Natural killer cell (primary cell): ENCODE measurements around the gene MVK. TPM values are rescaled to one million over a fixed set of nuclear protein-coding genes. Genes with fewer than 3 reads are reported as not detected.

Experiments
- ATAC-seq, 3 donors: fragments of 150-1000 bp in 2 of 3; fragments of 200-7000 bp in 1 of 3; cut with Tn5 transposase; 1 replicate in 1 of 3; 2 replicates in 2 of 3; pipeline ENCODE4 v1.10.0; 2021; ENCODE audit warnings: mild to moderate bottlenecking in 2 of 3, moderate library complexity in 2 of 3
- DNase-seq, 2 donors: peaks; one replicate each; pipeline versions ENCODE4 v3.0.0 to v3.0.0-alpha.2; 2013 to 2021; ENCODE audit warnings: mixed read lengths in 1 of 2
- H3K27ac ChIP-seq: one replicate; pipeline ENCODE4 v1.5.1; 2013; ENCODE audit warnings: mild to moderate bottlenecking, low read length
- H3K27me3 ChIP-seq: one replicate; pipeline ENCODE4 v1.6.1; 2013; ENCODE audit warnings: low read length; ENCODE audit not compliant: control insufficient read depth, insufficient read depth
- H3K36me3 ChIP-seq: one replicate; pipeline ENCODE4 v1.6.1; 2013; ENCODE audit warnings: low read length; ENCODE audit not compliant: control insufficient read depth, insufficient read depth
- H3K4me1 ChIP-seq: one replicate; pipeline ENCODE4 v1.6.1; 2013; ENCODE audit warnings: low read length; ENCODE audit not compliant: control insufficient read depth, insufficient read depth
- H3K4me3 ChIP-seq: one replicate; pipeline ENCODE4 v1.5.1; 2013; ENCODE audit warnings: low read length
- H3K9me3 ChIP-seq: one replicate; pipeline ENCODE4 v1.6.1; 2013; ENCODE audit warnings: low read length; ENCODE audit not compliant: control insufficient read depth, insufficient read depth
- H3K27ac Mint-ChIP-seq, 2 donors: one replicate each; pipeline ENCODE4 v1.8.0; 2022; ENCODE audit warnings: mild to moderate bottlenecking in 2 of 2, mixed read lengths in 2 of 2, moderate library complexity in 1 of 2
- H3K27me3 Mint-ChIP-seq, 2 donors: one replicate each; pipeline ENCODE4 v1.8.0; 2022; ENCODE audit warnings: low read depth in 2 of 2, mixed read lengths in 2 of 2
- H3K36me3 Mint-ChIP-seq: one replicate; pipeline ENCODE4 v1.8.0; 2022; ENCODE audit warnings: mixed read lengths
- H3K4me1 Mint-ChIP-seq, 2 donors: one replicate each; pipeline ENCODE4 v1.8.0; 2022; ENCODE audit warnings: mixed read lengths in 2 of 2
- H3K4me3 Mint-ChIP-seq: one replicate; pipeline ENCODE4 v1.8.0; 2022; ENCODE audit warnings: mild to moderate bottlenecking, moderate library complexity, mixed read lengths
- H3K9me3 Mint-ChIP-seq, 2 donors: one replicate each; pipeline ENCODE4 v1.8.0; 2022; ENCODE audit warnings: mixed read lengths in 2 of 2
- WGBS: methylation state at CpG from one replicate; pipeline ENCODE4 v1.1.7; 2013; ENCODE audit warnings: missing lambda C conversion rate; ENCODE audit not compliant: insufficient coverage; 5-methylcytosine and 5-hydroxymethylcytosine counted together
- intact Hi-C: fragments of 100-400 bp; cut with micrococcal nuclease; formaldehyde crosslinking; loops from one replicate; pipeline ENCODE4 v1.14.2; 2022
- total RNA-seq, 4 donors: library from RNA; stranded (reverse); fragments of 120-200 nt in 1 of 4; gene quantifications; one replicate each; pipeline versions ENCODE4 v1.2.3 to v1.2.4, GENCODE V29; 2013 to 2022
- TF ChIP-seq, protein P1 (sequence below): fragments of 200-600 bp; IDR thresholded peaks from one replicate; pipeline ENCODE4 v1.8.0; 2022; ENCODE audit warnings: antibody characterized with exemption

Gene MVK
- total RNA-seq, 3 donors from 2014 or later (not counting 1 experiment from before 2014, with no cell fraction given), result 9.4 to 16.6 (median 16.2) TPM

GRCh38 chr12:109640961-109641360, 67.4 kb downstream of the MVK start:
- TF ChIP-seq, protein P1, sequence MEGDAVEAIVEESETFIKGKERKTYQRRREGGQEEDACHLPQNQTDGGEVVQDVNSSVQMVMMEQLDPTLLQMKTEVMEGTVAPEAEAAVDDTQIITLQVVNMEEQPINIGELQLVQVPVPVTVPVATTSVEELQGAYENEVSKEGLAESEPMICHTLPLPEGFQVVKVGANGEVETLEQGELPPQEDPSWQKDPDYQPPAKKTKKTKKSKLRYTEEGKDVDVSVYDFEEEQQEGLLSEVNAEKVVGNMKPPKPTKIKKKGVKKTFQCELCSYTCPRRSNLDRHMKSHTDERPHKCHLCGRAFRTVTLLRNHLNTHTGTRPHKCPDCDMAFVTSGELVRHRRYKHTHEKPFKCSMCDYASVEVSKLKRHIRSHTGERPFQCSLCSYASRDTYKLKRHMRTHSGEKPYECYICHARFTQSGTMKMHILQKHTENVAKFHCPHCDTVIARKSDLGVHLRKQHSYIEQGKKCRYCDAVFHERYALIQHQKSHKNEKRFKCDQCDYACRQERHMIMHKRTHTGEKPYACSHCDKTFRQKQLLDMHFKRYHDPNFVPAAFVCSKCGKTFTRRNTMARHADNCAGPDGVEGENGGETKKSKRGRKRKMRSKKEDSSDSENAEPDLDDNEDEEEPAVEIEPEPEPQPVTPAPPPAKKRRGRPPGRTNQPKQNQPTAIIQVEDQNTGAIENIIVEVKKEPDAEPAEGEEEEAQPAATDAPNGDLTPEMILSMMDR, result no peak
- Histone ChIP-seq H3K4me3 (no peak overlapping the region), H3K9me3 (no peaks in the 10 kb centered on the region), H3K36me3 (no peaks in the 10 kb centered on the region), H3K4me1 (no peaks in the 10 kb centered on the region), H3K27ac (no peak overlapping the region), H3K27me3 (no peaks in the 10 kb centered on the region)
- no peaks in the 10 kb centered on the region for H3K4me1 Mint-ChIP-seq
- H3K27me3 Mint-ChIP-seq, result peaks cover 0 to 4% of the 10 kb centered on the region in 2 donors
- ATAC-seq (no peak), DNase-seq (no peak)
- H3K4me3 Mint-ChIP-seq, result no peak overlapping the region
- intact Hi-C loops, result no loop called here
- WGBS, result 90% methylated on average over 3 of the region's 3 CpGs
- no peaks in the 10 kb centered on the region for H3K36me3 Mint-ChIP-seq
- H3K27ac Mint-ChIP-seq, result no peak overlapping the region
- H3K9me3 Mint-ChIP-seq, result no peaks in the 10 kb centered on the region

- intact Hi-C loops, result no loop called here
- H3K4me1 Mint-ChIP-seq, result no peaks in the 10 kb centered on the region
- Histone ChIP-seq H3K36me3 (no peaks in the 10 kb centered on the region), H3K4me3 (no peak overlapping the region), H3K4me1 (no peaks in the 10 kb centered on the region), H3K9me3 (no peaks in the 10 kb centered on the region), H3K27me3 (no peaks in the 10 kb centered on the region), H3K27ac (no peak overlapping the region)
- H3K4me3 Mint-ChIP-seq, result no peak overlapping the region
- TF ChIP-seq, protein P1, result no peak
- H3K27me3 Mint-ChIP-seq, result peaks cover 0 to 4% of the 10 kb centered on the region in 2 donors
- WGBS, result 50% methylated on average over 1 of the region's 2 CpGs
- ATAC-seq (no peak), DNase-seq (no peak)
- H3K36me3 Mint-ChIP-seq, result no peaks in the 10 kb centered on the region
- no peaks in the 10 kb centered on the region for H3K9me3 Mint-ChIP-seq
- H3K27ac Mint-ChIP-seq, result no peak overlapping the region
Observed at GRCh38 chr12:109641422-109641821, 67.8 kb downstream of the MVK start.

- no peak overlapping the region for H3K27ac Mint-ChIP-seq
- WGBS, result 48% methylated on average over 10 of the region's 10 CpGs
- no peaks in the 10 kb centered on the region for H3K27me3 ChIP-seq
- H3K27ac ChIP-seq, result no peak overlapping the region
- no peaks in the 10 kb centered on the region for H3K4me1 ChIP-seq
- H3K4me3 ChIP-seq, result no peak overlapping the region
- intact Hi-C loops, result no loop called here
- TF ChIP-seq, protein P1, result no peak
- H3K9me3 Mint-ChIP-seq, result no peaks in the 10 kb centered on the region
- H3K4me1 Mint-ChIP-seq, result no peaks in the 10 kb centered on the region
- no peak for ATAC-seq
- no peaks in the 10 kb centered on the region for H3K36me3 Mint-ChIP-seq
- H3K36me3 ChIP-seq, result no peaks in the 10 kb centered on the region
- no peak overlapping the region for H3K4me3 Mint-ChIP-seq
- no peaks in the 10 kb centered on the region for H3K9me3 ChIP-seq
- peaks cover 0 to 8% of the 10 kb centered on the region in 2 donors for H3K27me3 Mint-ChIP-seq
- no peak for DNase-seq
Observed at GRCh38 chr12:109642506-109643132, 69.0 kb downstream of the MVK start.

DNA sequence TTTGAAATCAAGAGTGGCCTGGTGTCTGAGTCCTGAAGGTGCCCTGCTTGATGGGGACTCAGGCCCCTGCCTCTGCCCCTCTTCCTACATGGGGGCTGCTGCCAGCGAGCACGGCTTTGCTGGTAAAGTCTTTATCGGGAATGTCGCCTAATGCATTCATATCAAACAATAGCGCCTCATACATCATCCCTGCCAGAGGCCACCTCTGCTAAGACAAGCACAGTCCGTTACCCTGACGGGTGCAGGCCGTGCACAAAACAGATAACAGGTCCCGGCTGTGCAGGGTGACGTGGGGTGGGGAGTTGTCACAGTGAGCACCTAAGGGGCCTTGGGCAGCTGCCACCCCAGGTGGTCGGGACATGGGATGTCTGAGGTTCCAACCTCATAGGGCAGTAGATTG, 71.6 kb downstream of the MVK start:
- no peak for DNase-seq
- Mint-ChIP-seq H3K9me3 (no peaks in the 10 kb centered on the region), H3K27ac (no peak overlapping the region), H3K27me3 (peaks cover 0 to 11% of the 10 kb centered on the region in 2 donors), H3K4me3 (no peak overlapping the region), H3K36me3 (no peaks in the 10 kb centered on the region), H3K4me1 (no peaks in the 10 kb centered on the region)
- Histone ChIP-seq H3K4me3 (no peak overlapping the region), H3K9me3 (no peaks in the 10 kb centered on the region), H3K27ac (no peak overlapping the region), H3K4me1 (no peaks in the 10 kb centered on the region), H3K27me3 (no peaks in the 10 kb centered on the region), H3K36me3 (no peaks in the 10 kb centered on the region)
- intact Hi-C loops, result no loop called here
- 89% methylated on average over 11 of the region's 11 CpGs for WGBS
- ATAC-seq, result no peak
- TF ChIP-seq, protein P1, result no peak
